GM12878 (cell line): ENCODE results near the gene NHSL1.

Experiments
- ATF7 ChIP-seq: fragments of 450-650 bp; IDR thresholded peaks from 2 replicates; pipeline ENCODE4 v1.6.1; 2016; ENCODE audit warnings: low read depth, mild to moderate bottlenecking
- CTCF ChIP-seq, 3 experiments: IDR thresholded peaks in 2 of 3; conservative IDR thresholded peaks in 1 of 3; 2 replicates each; pipeline ENCODE4 v1.5.1; 2011; ENCODE audit warnings: low read depth in 3 of 3, low read length in 3 of 3, mild to moderate bottlenecking in 3 of 3, control low read depth in 2 of 3, moderate library complexity in 2 of 3, inconsistent platforms in 1 of 3, mixed read lengths in 1 of 3; ENCODE audit not compliant: control insufficient read depth in 2 of 3, insufficient read depth in 1 of 3; ENCODE audit errors: extremely low read depth in 1 of 3
- E2F4 ChIP-seq: IDR thresholded peaks from 2 replicates; pipeline ENCODE4 v1.6.1; 2012; ENCODE audit warnings: low read depth, low read length, improper control_type of control experiment
- EZH2 ChIP-seq: IDR thresholded peaks from 2 replicates; pipeline ENCODE4 v1.6.1; 2012; ENCODE audit warnings: low read depth, mild to moderate bottlenecking, control low read depth, inconsistent platforms, low read length, borderline replicate concordance; ENCODE audit not compliant: control insufficient read depth
- FOXK2 ChIP-seq: fragments of 450-650 bp; IDR thresholded peaks from 2 replicates; pipeline ENCODE4 v1.6.1; 2017; ENCODE audit warnings: mild to moderate bottlenecking, moderate library complexity
- HDGF ChIP-seq: fragments of 450-650 bp; IDR thresholded peaks from 2 replicates; pipeline ENCODE4 v1.6.1; 2016; ENCODE audit warnings: antibody characterized with exemption
- JUNB ChIP-seq: IDR thresholded peaks from 2 replicates; pipeline ENCODE4 v1.6.1; 2016; ENCODE audit warnings: antibody characterized with exemption, mild to moderate bottlenecking
- RAD21 ChIP-seq: IDR thresholded peaks from 2 replicates; pipeline ENCODE4 v1.6.1; 2011; ENCODE audit warnings: mild to moderate bottlenecking, low read depth, low read length, moderate library complexity; ENCODE audit not compliant: insufficient read depth
- RFX5 ChIP-seq: IDR thresholded peaks from 2 replicates; pipeline ENCODE4 v1.6.1; 2011; ENCODE audit warnings: low read depth, low read length, improper control_type of control experiment
- SUPT20H ChIP-seq: IDR thresholded peaks from 2 replicates; pipeline ENCODE4 v1.6.1; 2011; ENCODE audit warnings: low read depth, mild to moderate bottlenecking, low read length, moderate library complexity, borderline replicate concordance; ENCODE audit not compliant: control insufficient read depth
- USF2 ChIP-seq: IDR thresholded peaks from 2 replicates; pipeline ENCODE4 v1.6.1; 2011; ENCODE audit warnings: low read depth, low read length, improper control_type of control experiment, borderline replicate concordance
- ZBTB4 ChIP-seq: fragments of 450-650 bp; formaldehyde crosslinking; IDR thresholded peaks from 2 replicates; pipeline ENCODE4 v1.4.0; 2022; ENCODE audit warnings: mild to moderate bottlenecking, moderate library complexity

- TF ChIP-seq HDGF (no peak), USF2 (no peak), SUPT20H (no peak), CTCF (IDR thresholded peaks at IDR 0.05 in 2 of 3, conservative IDR thresholded peaks at IDR 0.05 in 1 of 3; ENCODE audit: control insufficient read depth in 2 of 3, extremely low read depth in 1 of 3, insufficient read depth in 1 of 3, low read depth in 3 of 3, low read length in 3 of 3) (no peak), RAD21 (no peak), EZH2 (no peak), ZBTB4 (CRISPR knock-in tag) (no peak), ATF7 (no peak), E2F4 (no peak), FOXK2 (no peak), JUNB (no peak), RFX5 (no peak)
Measured at GRCh38 chr6:138427701-138428100, 71.6 kb downstream of the NHSL1 start.
